GM10248 (cell line): ENCODE measurements around the gene CTSW.
A peak's percentile ranks its signal among the peaks of the same experiment; 100 is the strongest.
"Not testable (repeated sequence)": the region's sequence is repeated elsewhere in the genome, so short reads cannot be mapped to it uniquely, and the experiment has no call there.

Experiments
- CTCF ChIA-PET: fragments of 300-600 bp; sonication (Branson Sonifier 250); formaldehyde crosslinking; extraction: SDS; loops from one replicate; lab custom pipeline; 2021; ENCODE audit warnings: antibody characterized with exemption; lab: Yijun Ruan, JAX
- POLR2A ChIA-PET: fragments of 350-650 bp; sonication (Branson Sonifier 250); formaldehyde crosslinking; extraction: SDS; loops from one replicate; lab custom pipeline; 2020; ENCODE audit warnings: antibody characterized with exemption; lab: Yijun Ruan, JAX
- DNase-seq: peaks from one replicate; pipeline ENCODE4 v3.0.0; 2012; ENCODE audit errors: extremely low spot score
- TF ChIP-seq, protein P1 (sequence below): IDR thresholded peaks from 2 replicates; pipeline ENCODE4 v1.5.1; 2012; ENCODE audit warnings: mild to moderate bottlenecking, low read depth; ENCODE audit errors: extremely low read depth, missing control alignments, control extremely low read depth

CTSW gene

DNA sequence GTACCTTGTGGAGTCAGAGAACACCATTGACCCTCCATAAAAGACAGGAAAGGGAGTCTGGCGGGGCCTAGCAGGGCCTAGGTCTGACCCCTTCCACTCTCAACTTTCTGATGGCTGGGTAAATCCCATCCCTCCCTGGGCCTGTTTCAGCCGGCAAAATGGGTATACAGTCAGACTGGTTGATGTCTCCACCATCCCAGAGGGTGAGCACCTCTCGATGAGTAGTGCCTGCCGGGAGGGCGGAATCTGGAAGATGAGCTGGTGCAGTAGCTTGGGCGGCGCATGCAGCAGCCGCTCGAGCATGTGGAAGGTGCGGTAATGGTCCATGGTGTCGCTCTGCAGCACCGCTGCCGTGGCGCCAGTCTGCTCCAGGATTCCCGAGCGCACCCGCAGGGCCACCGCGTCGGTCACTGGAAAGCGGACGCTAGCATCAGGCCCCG, 8.1 kb downstream of the CTSW start:
- DNase-seq, result no peak
- TF ChIP-seq, protein P1, sequence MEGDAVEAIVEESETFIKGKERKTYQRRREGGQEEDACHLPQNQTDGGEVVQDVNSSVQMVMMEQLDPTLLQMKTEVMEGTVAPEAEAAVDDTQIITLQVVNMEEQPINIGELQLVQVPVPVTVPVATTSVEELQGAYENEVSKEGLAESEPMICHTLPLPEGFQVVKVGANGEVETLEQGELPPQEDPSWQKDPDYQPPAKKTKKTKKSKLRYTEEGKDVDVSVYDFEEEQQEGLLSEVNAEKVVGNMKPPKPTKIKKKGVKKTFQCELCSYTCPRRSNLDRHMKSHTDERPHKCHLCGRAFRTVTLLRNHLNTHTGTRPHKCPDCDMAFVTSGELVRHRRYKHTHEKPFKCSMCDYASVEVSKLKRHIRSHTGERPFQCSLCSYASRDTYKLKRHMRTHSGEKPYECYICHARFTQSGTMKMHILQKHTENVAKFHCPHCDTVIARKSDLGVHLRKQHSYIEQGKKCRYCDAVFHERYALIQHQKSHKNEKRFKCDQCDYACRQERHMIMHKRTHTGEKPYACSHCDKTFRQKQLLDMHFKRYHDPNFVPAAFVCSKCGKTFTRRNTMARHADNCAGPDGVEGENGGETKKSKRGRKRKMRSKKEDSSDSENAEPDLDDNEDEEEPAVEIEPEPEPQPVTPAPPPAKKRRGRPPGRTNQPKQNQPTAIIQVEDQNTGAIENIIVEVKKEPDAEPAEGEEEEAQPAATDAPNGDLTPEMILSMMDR, result no peak
- POLR2A ChIA-PET, result interaction anchor here (0.6 to 1.7 kb wide), 15 partner anchors 14 to 1661 kb away, joined by 3 to 12 read pairs (median 5); partner anchors contain the start of genes CFL1, KAT5 and MAP3K11
- CTCF ChIA-PET, result interaction anchor here (0.7 to 19.3 kb wide), 43 partner anchors 4 to 395 kb away, joined by 3 to 535 read pairs (median 6); partner anchors contain the start of genes AP5B1, BANF1, C11orf68 and CCDC85B

- CTCF ChIA-PET, result interaction anchor here (0.6 to 19.3 kb wide), 45 partner anchors 4 to 394 kb away, joined by 3 to 535 read pairs (median 6); partner anchors contain the start of genes AP5B1, BANF1, C11orf68 and CCDC85B
- TF ChIP-seq, protein P1, result peak; percentile 73
- POLR2A ChIA-PET, result interaction anchor here (0.6 to 1.7 kb wide), 16 partner anchors 11 to 1661 kb away, joined by 3 to 12 read pairs (median 5); partner anchors contain the start of genes CFL1, KAT5 and MAP3K11
- peak; percentile 97 for DNase-seq
Observed at GRCh38 chr11:65888163-65888814, 8.7 kb downstream of the CTSW start, which contains the start of gene FIBP. FIBP (minus strand) TSS chr11:65888471; CDS start chr11:65888418, 53 bp downstream.

DNA sequence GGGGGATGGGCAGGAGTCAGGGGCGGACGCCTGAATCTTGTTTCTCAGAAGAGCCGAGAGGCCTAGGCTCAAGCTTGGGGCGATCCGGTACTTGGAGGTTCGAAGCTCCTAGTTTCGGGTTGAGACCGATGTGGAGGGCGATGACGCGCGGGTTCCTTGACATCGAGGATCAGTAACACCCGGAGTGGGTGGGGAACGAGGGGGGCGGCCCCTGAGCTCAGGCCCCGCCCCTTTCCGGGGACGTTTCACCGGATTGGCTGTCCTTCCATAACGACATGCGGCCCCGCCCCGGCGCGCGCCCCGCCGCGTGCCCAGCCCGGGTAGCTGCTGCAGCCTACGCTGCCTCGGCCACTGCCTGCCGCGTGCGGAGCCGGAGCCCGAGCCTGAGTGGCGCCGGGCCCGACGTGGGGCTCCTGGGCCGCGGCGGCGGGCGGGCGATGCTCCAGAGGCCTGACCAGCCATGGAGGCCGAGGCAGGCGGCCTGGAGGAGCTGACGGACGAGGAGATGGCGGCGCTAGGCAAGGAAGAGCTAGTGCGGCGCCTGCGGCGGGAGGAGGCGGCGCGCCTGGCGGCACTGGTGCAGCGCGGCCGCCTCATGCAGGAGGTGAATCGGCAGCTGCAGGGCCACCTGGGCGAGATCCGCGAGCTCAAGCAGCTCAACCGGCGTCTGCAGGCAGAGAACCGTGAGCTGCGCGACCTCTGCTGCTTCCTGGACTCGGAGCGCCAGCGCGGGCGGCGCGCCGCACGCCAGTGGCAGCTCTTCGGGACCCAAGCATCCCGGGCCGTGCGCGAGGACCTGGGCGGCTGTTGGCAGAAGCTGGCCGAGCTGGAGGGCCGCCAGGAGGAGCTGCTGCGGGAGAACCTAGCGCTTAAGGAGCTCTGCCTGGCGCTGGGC, 10.9 kb downstream of the CTSW start, which contains the start of gene CCDC85B:
Gene CCDC85B (plus strand): TSS at position 350 of the 895 bp plus-strand sequence. CDS start 111 bp downstream, at position 461.
- DNase-seq, result peak; percentile 95
- ChIA-PET CTCF (interaction anchor here (0.8 to 19.3 kb wide), 30 partner anchors 8 to 301 kb away, joined by 3 to 535 read pairs (median 4); partner anchors contain the start of genes AP5B1, C11orf68, CFL1 and CTSW), POLR2A (interaction anchor here (0.6 to 2.2 kb wide), 9 partner anchors 10 to 466 kb away, joined by 3 to 25 read pairs (median 4); partner anchors contain the start of genes CFL1, FOSL1, MUS81 and PCNX3)
- TF ChIP-seq, protein P1, result peak; percentile 13

GRCh38 chr11:65891219-65892136, 11.8 kb downstream of the CTSW start:
- CTCF ChIA-PET, result interaction anchor here (0.8 to 19.3 kb wide), 22 partner anchors 9 to 302 kb away, joined by 3 to 535 read pairs (median 6); partner anchors contain the start of genes AP5B1, C11orf68, CFL1 and CTSW
- DNase-seq, result no peak
- TF ChIP-seq, protein P1, result peak; percentile 73
- POLR2A ChIA-PET, result interaction anchor here (0.9 to 2.2 kb wide), 7 partner anchors 9 to 276 kb away, joined by 3 to 25 read pairs (median 4); partner anchors contain the start of genes CFL1, FOSL1, MUS81 and PCNX3

GRCh38 chr11:65892137-65892540, 12.5 kb downstream of the CTSW start:
- not testable (repeated sequence) for DNase-seq
- POLR2A ChIA-PET, result interaction anchor here (1.4 to 2.2 kb wide), 2 partner anchors 9 to 23 kb away, joined by 4 to 10 read pairs; partner anchors contain the start of gene FOSL1
- CTCF ChIA-PET, result interaction anchor here (0.7 to 19.3 kb wide), 10 partner anchors 10 to 112 kb away, joined by 3 to 535 read pairs (median 4); partner anchors contain the start of genes AP5B1, C11orf68, CFL1 and CTSW
